ENCODE results near the gene EFNA1.

The EFNA1 gene, protein sequence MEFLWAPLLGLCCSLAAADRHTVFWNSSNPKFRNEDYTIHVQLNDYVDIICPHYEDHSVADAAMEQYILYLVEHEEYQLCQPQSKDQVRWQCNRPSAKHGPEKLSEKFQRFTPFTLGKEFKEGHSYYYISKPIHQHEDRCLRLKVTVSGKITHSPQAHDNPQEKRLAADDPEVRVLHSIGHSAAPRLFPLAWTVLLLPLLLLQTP

GRCh38 chr1:155127105-155127966 is at the start of gene EFNA1:
Gene EFNA1 (plus strand): TSS chr1:155127876. CDS start chr1:155127978, 102 bp downstream.
- peak; percentile 52 for DNase-seq

- peak; percentile 78 for DNase-seq
Measured at GRCh38 chr1:155078469-155079209, 49.0 kb upstream of the EFNA1 start, which contains the start of gene EFNA3. Gene EFNA3 (plus strand): TSS chr1:155078837. CDS start chr1:155078942, 105 bp downstream.

GRCh38 chr1:155079210-155079486 is 48.5 kb upstream of the EFNA1 start:
- DNase-seq = no peak

GRCh38 chr1:155079487-155080311 is 48.0 kb upstream of the EFNA1 start:
- peak; percentile 27 for DNase-seq

- peak; percentile 42 for DNase-seq
Measured at GRCh38 chr1:155080312-155081228, 47.1 kb upstream of the EFNA1 start.

GRCh38 chr1:155081472-155082300 is 46.0 kb upstream of the EFNA1 start:
- DNase-seq = peak; percentile 47

- DNase-seq = peak; percentile 28
Measured at GRCh38 chr1:155082301-155083051, 45.2 kb upstream of the EFNA1 start.

DNA sequence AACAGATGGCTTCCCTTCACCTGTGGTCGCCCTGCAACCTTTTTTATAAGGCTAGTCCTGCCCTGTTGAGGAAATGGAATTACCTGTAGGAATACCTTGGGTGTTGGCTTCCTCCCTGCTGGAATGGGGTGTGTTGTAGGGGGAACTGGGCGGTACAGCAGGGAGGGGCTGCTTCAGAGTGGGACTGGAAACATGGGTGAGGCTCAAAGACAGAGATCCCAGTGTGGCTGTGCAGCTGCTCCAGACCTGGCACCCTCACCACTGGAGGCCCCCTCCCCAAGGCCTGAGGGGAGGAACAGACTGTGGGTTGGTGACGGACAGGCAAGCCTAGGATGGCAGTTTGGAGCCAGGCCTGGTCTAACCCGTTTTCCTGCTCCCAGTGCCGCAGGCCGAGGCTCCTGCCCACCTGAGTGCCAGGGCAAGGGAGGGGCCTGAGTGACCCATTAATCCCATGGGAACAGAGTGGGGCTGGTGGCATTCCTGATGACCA is 44.6 kb upstream of the EFNA1 start:
- no peak for DNase-seq

DNA sequence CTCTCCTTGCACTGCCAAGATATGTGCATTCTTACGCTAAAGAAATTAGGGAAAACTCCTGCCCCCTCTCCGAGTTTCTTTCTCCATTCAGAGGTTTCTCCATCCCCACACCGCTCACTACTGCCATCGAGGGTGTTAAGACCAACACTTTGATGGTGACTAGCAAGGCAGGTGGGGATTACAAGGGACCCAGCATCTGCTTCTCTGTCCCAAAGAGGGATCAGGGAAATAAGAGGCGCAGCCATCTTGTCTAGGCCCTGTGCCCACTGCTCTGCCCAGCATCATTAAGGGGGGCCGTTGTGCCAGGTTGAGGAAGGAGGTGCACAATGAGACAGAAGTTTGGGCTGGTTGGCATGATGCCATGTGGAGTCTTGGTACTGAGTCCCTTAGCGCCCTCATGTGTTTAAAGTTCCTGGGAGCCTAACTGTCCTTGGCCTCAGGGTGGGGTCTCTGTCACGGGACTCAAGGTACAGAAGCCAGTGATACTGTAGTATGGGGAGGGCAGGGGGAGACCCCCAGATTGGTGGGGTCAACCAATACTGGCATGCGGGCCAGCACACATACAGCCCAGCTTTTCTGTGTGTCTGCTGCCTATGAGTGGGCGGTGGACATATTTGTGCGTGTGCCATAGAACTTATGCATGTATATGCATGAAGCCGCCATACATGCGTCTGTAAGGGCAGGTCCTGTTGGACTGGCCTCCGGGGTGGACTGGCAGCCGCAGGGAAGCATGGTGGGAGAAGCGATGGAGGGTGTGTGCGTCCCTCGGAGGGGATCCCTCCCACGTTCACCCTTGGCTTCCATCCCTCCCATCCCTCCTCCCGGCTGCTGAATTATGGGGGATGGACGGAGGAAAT is 43.6 kb upstream of the EFNA1 start:
- DNase-seq = peak; percentile 45

DNA sequence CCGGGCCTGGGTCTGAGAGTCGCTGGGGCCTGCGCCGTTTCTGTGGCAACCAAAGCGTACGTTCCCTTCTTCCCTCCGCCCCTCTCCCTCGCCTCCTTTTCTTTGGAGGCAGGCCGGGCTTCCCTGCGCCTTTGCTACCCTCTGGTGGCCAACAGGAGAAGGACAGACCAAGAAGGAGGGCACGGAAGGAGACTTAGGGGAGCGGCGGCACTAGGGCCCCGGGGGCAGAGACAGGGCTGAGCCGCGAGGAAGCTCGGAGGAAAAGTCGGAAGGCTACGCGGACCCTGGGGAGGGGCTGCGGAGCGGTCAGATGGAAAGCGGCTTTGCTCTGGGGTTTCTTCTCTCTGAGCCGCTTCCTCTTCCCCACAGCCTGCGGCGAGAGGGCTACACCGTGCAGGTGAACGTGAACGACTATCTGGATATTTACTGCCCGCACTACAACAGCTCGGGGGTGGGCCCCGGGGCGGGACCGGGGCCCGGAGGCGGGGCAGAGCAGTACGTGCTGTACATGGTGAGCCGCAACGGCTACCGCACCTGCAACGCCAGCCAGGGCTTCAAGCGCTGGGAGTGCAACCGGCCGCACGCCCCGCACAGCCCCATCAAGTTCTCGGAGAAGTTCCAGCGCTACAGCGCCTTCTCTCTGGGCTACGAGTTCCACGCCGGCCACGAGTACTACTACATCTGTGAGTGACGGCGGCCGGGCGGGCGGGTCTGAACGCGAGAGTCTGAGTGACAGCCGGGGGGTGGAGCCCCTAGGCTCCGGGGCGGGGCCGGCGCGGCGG is 42.8 kb upstream of the EFNA1 start:
- DNase-seq = peak; percentile 92

DNA sequence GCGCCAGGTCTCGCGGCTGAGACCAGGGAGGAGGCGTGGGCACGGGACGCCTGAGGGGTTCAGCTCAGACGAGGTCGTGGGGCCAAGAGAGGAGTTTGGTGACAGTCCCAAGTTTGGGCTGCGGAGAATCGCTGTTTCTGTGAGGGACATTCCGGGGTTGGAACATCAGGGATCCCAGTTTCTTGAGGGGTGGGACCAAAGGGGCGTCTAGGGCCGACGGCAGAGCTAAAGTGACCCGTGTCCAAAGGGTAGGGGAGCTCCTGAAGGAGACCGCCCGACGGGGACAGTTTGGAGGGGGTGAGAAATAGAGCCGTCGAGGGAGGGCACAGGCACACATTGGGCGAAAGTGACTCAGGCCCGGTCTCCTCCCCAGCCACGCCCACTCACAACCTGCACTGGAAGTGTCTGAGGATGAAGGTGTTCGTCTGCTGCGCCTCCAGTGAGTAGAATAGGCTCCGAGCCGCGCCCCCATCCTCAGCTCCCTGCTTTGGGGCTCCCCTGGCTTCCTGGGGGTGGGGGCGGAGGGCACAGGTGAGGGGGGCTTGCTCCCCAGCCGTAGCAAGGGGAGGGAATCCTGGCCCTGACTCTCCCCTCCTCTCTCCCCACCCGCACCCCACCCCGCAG is 42.1 kb upstream of the EFNA1 start:
- DNase-seq = peak; percentile 72

DNA sequence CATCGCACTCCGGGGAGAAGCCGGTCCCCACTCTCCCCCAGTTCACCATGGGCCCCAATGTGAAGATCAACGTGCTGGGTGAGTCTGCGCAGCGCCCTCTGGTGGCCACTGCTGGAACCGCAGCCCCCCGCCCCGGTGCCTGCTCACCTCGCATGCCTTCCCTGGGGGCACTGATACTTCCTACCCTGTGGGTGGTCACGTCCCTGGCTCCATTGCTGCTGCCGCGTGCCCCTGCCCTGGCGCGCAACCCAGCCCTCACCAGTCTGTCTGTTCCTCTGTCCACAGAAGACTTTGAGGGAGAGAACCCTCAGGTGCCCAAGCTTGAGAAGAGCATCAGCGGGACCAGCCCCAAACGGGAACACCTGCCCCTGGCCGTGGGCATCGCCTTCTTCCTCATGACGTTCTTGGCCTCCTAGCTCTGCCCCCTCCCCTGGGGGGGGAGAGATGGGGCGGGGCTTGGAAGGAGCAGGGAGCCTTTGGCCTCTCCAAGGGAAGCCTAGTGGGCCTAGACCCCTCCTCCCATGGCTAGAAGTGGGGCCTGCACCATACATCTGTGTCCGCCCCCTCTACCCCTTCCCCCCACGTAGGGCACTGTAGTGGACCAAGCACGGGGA is 41.4 kb upstream of the EFNA1 start:
- DNase-seq = peak; percentile 83

GRCh38 chr1:155086856-155087535 is 40.7 kb upstream of the EFNA1 start:
- DNase-seq = no peak

GRCh38 chr1:155091071-155092051 is 36.3 kb upstream of the EFNA1 start:
- peak; percentile 82 for DNase-seq

DNA sequence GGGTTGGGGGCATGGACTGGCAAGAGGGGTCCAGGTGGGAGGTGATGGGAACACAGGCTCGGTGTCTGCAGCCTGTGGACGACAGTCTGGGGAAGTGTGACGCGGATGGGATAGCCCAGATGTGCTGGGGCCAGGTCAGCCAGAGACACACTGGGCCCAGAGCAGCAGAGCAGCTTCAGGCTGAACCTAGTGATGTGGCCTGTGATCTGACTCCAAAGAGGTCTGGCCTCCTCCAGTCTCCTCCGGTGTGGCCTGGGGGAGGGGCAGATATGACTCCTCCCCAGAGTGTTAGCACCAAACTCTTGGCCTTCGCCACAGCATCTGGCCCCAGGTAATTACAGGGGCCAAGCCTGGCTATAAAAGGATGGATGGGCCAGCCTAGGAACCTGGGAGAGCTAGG is 35.5 kb upstream of the EFNA1 start:
- DNase-seq = no peak

Measured in CD4-positive, alpha-beta T cell treated with Interleukin-12 subunit alpha and Interleukin-12 subunit beta, for 1 hour (primary cell).